Aorta (tissue), 5 donors: ENCODE results near the gene SLC37A2. TPM values are rescaled to one million over a fixed set of nuclear protein-coding genes. Genes with fewer than 3 reads are reported as not detected.

Experiments used
- ATAC-seq: fragments of 200-7000 bp; cut with Tn5 transposase; one replicate; pipeline ENCODE4 v1.9.1; 2022; ENCODE audit warnings: moderate library complexity; ENCODE audit not compliant: low FRiP score
- DNase-seq, 2 donors: peaks; one replicate each; pipeline ENCODE4 v3.0.0-alpha.2; 2020
- H3K27ac ChIP-seq, 2 donors: one replicate each; pipeline ENCODE4 v1.5.1; 2013; ENCODE audit warnings: low read length in 2 of 2, mild to moderate bottlenecking in 2 of 2, moderate library complexity in 2 of 2, control low read depth in 1 of 2, inconsistent platforms in 1 of 2, low read depth in 1 of 2
- H3K27me3 ChIP-seq, 2 donors: one replicate each; pipeline ENCODE4 v1.6.1; 2013; ENCODE audit warnings: control low read depth in 1 of 2, low read length in 1 of 2, mild to moderate bottlenecking in 1 of 2, moderate library complexity in 1 of 2; ENCODE audit not compliant: insufficient read depth in 2 of 2, control insufficient read depth in 1 of 2
- H3K36me3 ChIP-seq, 2 donors: one replicate each; pipeline ENCODE4 v1.6.1; 2013; ENCODE audit warnings: control low read depth in 1 of 2, low read length in 1 of 2, mild to moderate bottlenecking in 1 of 2; ENCODE audit not compliant: insufficient read depth in 2 of 2, control insufficient read depth in 1 of 2
- H3K4me1 ChIP-seq, 2 donors: one replicate each; pipeline ENCODE4 v1.6.1; 2013; ENCODE audit warnings: low read length in 2 of 2, control low read depth in 1 of 2, mild to moderate bottlenecking in 1 of 2, moderate library complexity in 1 of 2; ENCODE audit not compliant: insufficient read depth in 2 of 2, control insufficient read depth in 1 of 2
- H3K4me3 ChIP-seq, 2 donors: one replicate each; pipeline ENCODE4 v1.5.1; 2013; ENCODE audit warnings: low read length in 2 of 2, control low read depth in 1 of 2, mild to moderate bottlenecking in 1 of 2
- H3K9me3 ChIP-seq: one replicate; pipeline ENCODE4 v1.6.1; 2013; ENCODE audit warnings: mild to moderate bottlenecking, low read length; ENCODE audit not compliant: control insufficient read depth
- WGBS, 2 donors: extraction: QIAGEN DNeasy Blood & Tissue Kit; methylation state at CpG; one replicate each; pipeline ENCODE4 v1.1.7; 2013; 5-methylcytosine and 5-hydroxymethylcytosine counted together
- intact Hi-C, 2 donors: fragments of 100-400 bp; cut with DNase I; formaldehyde crosslinking; loops; one replicate each; pipeline versions ENCODE4 v1.14.2 to v1.15.0; 2022
- polyA plus RNA-seq, 2 donors: library from polyadenylated mRNA; stranded (reverse); fragments of 200-250 nt; gene quantifications; one replicate each; pipeline ENCODE4 v1.2.3, GENCODE V29; 2013
- total RNA-seq, 2 donors: library from RNA; stranded (reverse); fragmentation: NEBNext Ultra II Directional; extraction: Animal tissue kit (Norgen Biotek cat#: 25700); gene quantifications; one replicate each; pipeline ENCODE4 v1.2.1, GENCODE V29; 2021
- donor health status: healthy with polysubstance abuse.
- donor health status: Bipolar disorder and iron deficiency.
- donor health status: DM: no; HTN: no; CAD: no.
- donor health status: DM: no; HTN: no; CAD: no.
- donor health status: DM: yes; HTN: yes; CAD: no.

Gene SLC37A2
- total and polyA plus RNA-seq, 4 donors, result 0.72 to 11.8 (median 7.9) TPM

- DNase-seq, result no peak
- no peaks in the 10 kb centered on the region for H3K9me3 ChIP-seq
- intact Hi-C loops, result no loop called here
- no peaks in the 10 kb centered on the region for H3K36me3 ChIP-seq
- no peak overlapping the region for H3K4me3 ChIP-seq
- no peaks in the 10 kb centered on the region for H3K27me3 ChIP-seq
- 88 to 89% methylated on average over 12 of the region's 12 CpGs for WGBS, 2 donors
- no peak overlapping the region for H3K27ac ChIP-seq
- H3K4me1 ChIP-seq, result no peaks in the 10 kb centered on the region
- no peak for ATAC-seq
These were observed 16.9 kb downstream of the SLC37A2 start for GRCh38 chr11:125079878-125080530.

GRCh38 chr11:125080531-125080911 is 17.4 kb downstream of the SLC37A2 start:
- no peaks in the 10 kb centered on the region for H3K36me3 ChIP-seq
- DNase-seq (no peak), ATAC-seq (no peak)
- no peaks in the 10 kb centered on the region for H3K27me3 ChIP-seq
- WGBS, 2 donors, result 86 to 87% methylated on average over 12 of the region's 12 CpGs
- H3K9me3 ChIP-seq, result no peaks in the 10 kb centered on the region
- H3K27ac ChIP-seq, result no peak overlapping the region
- no peaks in the 10 kb centered on the region for H3K4me1 ChIP-seq
- no peak overlapping the region for H3K4me3 ChIP-seq
- intact Hi-C loops, result no loop called here

- ATAC-seq (no peak), DNase-seq (no peak)
- intact Hi-C loops, result no loop called here
- H3K36me3 ChIP-seq, result no peaks in the 10 kb centered on the region
- H3K4me3 ChIP-seq, result no peak overlapping the region
- no peaks in the 10 kb centered on the region for H3K9me3 ChIP-seq
- H3K4me1 ChIP-seq, result no peaks in the 10 kb centered on the region
- WGBS, 2 donors, result 75 to 77% methylated on average over 14 of the region's 14 CpGs
- H3K27ac ChIP-seq, result no peak overlapping the region
- H3K27me3 ChIP-seq, result no peaks in the 10 kb centered on the region
These were observed 18.1 kb downstream of the SLC37A2 start for GRCh38 chr11:125081098-125081798.

DNA sequence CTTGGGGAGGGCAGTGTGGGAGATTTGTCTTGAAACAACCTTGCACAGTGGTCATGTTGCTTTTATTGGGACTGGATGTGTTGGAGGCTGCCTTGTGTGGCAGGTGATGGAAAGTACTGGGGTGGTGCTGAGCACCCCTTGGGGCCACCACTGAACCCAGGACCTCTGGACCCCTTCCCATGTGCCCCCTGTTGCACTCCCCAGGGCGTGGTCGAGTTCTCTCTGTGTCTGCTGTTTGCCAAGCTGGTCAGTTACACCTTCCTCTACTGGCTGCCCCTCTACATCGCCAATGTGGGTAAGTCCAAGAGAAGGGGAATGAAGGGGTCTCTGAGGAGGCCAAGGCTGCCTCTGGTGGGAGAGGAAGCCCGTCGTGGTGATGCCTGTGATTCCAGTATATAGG is 18.9 kb downstream of the SLC37A2 start:
- Histone ChIP-seq H3K9me3 (no peaks in the 10 kb centered on the region), H3K27me3 (no peaks in the 10 kb centered on the region), H3K4me3 (no peak overlapping the region), H3K36me3 (no peaks in the 10 kb centered on the region), H3K4me1 (no peaks in the 10 kb centered on the region), H3K27ac (no peak overlapping the region)
- WGBS, 2 donors, result 81 to 84% methylated on average over 5 of the region's 5 CpGs
- intact Hi-C loops, result no loop called here
- DNase-seq, result no peak
- ATAC-seq, result no peak

GRCh38 chr11:125082611-125083311 is 19.7 kb downstream of the SLC37A2 start:
- no peak for ATAC-seq
- no peak overlapping the region for H3K4me3 ChIP-seq
- no peak overlapping the region for H3K27ac ChIP-seq
- no peaks in the 10 kb centered on the region for H3K9me3 ChIP-seq
- 76 to 81% methylated on average over 10 of the region's 10 CpGs for WGBS, 2 donors
- DNase-seq, result no peak
- H3K4me1 ChIP-seq, result no peaks in the 10 kb centered on the region
- H3K27me3 ChIP-seq, result no peaks in the 10 kb centered on the region
- intact Hi-C loops, result no loop called here
- H3K36me3 ChIP-seq, result no peaks in the 10 kb centered on the region

DNA sequence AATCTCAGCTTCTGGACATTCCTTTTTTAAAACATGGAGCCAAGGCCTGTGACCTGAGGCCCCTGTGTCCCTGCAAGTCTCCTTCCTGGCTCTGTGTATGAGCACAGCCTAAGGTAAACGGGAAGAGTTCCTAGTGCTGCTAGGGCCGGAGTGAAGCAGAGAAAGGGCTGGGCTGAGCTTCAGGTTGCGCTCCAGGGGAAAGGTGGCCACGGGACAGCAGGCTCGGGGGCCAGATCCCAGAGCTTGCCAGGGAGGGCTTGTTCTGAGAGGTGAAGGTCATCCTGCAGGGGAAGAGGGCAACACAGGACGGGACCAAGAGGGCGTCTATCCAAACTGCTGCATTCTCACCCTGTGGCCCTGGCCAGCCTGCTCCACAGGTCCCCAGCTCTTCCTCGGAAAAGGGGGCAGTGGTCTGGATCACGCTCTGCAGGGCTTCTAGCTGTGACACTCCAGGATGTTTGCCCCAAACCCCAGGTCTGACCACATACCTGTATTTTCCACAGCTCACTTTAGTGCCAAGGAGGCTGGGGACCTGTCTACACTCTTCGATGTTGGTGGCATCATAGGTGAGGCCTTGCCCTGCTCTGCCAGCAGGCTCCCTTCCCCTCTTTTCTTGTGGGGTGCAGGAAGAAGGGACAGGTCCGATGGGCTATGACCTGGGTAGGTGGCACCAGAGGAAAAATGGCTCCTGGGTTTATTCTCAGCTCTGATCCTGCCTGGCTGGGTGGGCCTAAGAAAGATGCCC is 20.4 kb downstream of the SLC37A2 start:
- intact Hi-C loops, result no loop called here
- ATAC-seq, result no peak
- Histone ChIP-seq H3K36me3 (no peaks in the 10 kb centered on the region), H3K27ac (no peak overlapping the region), H3K4me1 (no peaks in the 10 kb centered on the region), H3K9me3 (no peaks in the 10 kb centered on the region), H3K4me3 (no peak overlapping the region), H3K27me3 (no peaks in the 10 kb centered on the region)
- no peak for DNase-seq
- WGBS, 2 donors, result 81 to 86% methylated on average over 11 of the region's 11 CpGs

DNA sequence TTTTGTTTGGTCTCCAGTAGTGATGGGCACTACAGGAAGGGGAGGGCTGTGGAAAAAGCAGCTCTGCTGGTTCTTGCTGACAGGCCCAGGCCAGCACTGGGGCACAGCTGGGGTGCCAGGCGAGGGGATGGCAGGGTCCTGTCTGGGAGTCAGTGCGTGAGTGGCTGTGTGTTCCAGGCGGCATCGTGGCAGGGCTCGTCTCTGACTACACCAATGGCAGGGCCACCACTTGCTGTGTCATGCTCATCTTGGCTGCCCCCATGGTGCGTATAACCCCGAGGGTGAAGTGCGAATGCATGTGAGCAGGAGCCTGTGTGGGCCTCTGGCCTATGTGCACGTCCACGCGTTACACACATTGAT is 20.9 kb downstream of the SLC37A2 start:
- intact Hi-C loops, result no loop called here
- 92 to 97% methylated on average over 11 of the region's 11 CpGs for WGBS, 2 donors
- Histone ChIP-seq H3K4me1 (no peaks in the 10 kb centered on the region), H3K27ac (no peak overlapping the region), H3K36me3 (no peaks in the 10 kb centered on the region), H3K4me3 (no peak overlapping the region), H3K9me3 (no peaks in the 10 kb centered on the region), H3K27me3 (no peaks in the 10 kb centered on the region)
- no peak for ATAC-seq
- DNase-seq, result no peak

- no peaks in the 10 kb centered on the region for H3K4me1 ChIP-seq
- no peak for DNase-seq
- no peaks in the 10 kb centered on the region for H3K9me3 ChIP-seq
- no peak for ATAC-seq
- H3K4me3 ChIP-seq, result no peak overlapping the region
- intact Hi-C loops, result no loop called here
- WGBS, 2 donors, result 87% methylated on average over 5 to 8 of the region's 8 CpGs
- no peaks in the 10 kb centered on the region for H3K27me3 ChIP-seq
- no peaks in the 10 kb centered on the region for H3K36me3 ChIP-seq
- H3K27ac ChIP-seq, result no peak overlapping the region
These were observed 21.7 kb downstream of the SLC37A2 start for GRCh38 chr11:125084761-125085231.
